ENCODE measurements around the gene SOAT2.
"Not testable (repeated sequence)": the region's sequence is repeated elsewhere in the genome, so short reads cannot be mapped to it uniquely, and the experiment has no call there.

The SOAT2 gene

GRCh38 chr12:53086361-53086760 lies 16.9 kb upstream of the SOAT2 start:
- no peak for DNase-seq

- no peak for DNase-seq
These were observed 13.2 kb upstream of the SOAT2 start for GRCh38 chr12:53090105-53090504.

- DNase-seq: no peak
These were observed 12.7 kb upstream of the SOAT2 start for GRCh38 chr12:53090554-53090953.

GRCh38 chr12:53091756-53092155 lies 11.5 kb upstream of the SOAT2 start:
- DNase-seq: no peak

- no peak for DNase-seq
These were observed 9.4 kb upstream of the SOAT2 start for GRCh38 chr12:53093777-53094393.

- no peak for DNase-seq
These were observed 8.9 kb upstream of the SOAT2 start for GRCh38 chr12:53094394-53094787.

- DNase-seq: not testable (repeated sequence)
These were observed 8.3 kb upstream of the SOAT2 start for GRCh38 chr12:53094796-53095595.

- not testable (repeated sequence) for DNase-seq
These were observed 7.7 kb upstream of the SOAT2 start for GRCh38 chr12:53095596-53095895.

- DNase-seq: no peak
These were observed 7.1 kb upstream of the SOAT2 start for GRCh38 chr12:53096089-53096741.

GRCh38 chr12:53096759-53097158 lies 6.5 kb upstream of the SOAT2 start:
- no peak for DNase-seq

- no peak for DNase-seq
These were observed 6.1 kb upstream of the SOAT2 start for GRCh38 chr12:53097207-53097563.

- DNase-seq: peak; percentile 45
These were observed 5.5 kb upstream of the SOAT2 start, which contains the start of gene IGFBP6 for GRCh38 chr12:53097564-53098353. Gene IGFBP6 (plus strand): TSS chr12:53097667. CDS start chr12:53097718, 51 bp downstream.

GRCh38 chr12:53098354-53098981 lies 4.8 kb upstream of the SOAT2 start:
- no peak for DNase-seq

- peak; percentile 91 for DNase-seq
These were observed 4.0 kb upstream of the SOAT2 start for GRCh38 chr12:53099071-53099882.

- DNase-seq: no peak
These were observed 2.7 kb upstream of the SOAT2 start for GRCh38 chr12:53100466-53101151.

- no peak for DNase-seq
These were observed 2.0 kb upstream of the SOAT2 start for GRCh38 chr12:53101266-53101665.

- no peak for DNase-seq
These were observed 1.1 kb upstream of the SOAT2 start for GRCh38 chr12:53101931-53102781.

- no peak for DNase-seq
These were observed 597 bp downstream of the SOAT2 start for GRCh38 chr12:53103860-53104305.

- DNase-seq: no peak
These were observed 2.0 kb downstream of the SOAT2 start for GRCh38 chr12:53105256-53105655.
